ENCODE measurements around the gene MGME1. TPM values are rescaled to one million over a fixed set of nuclear protein-coding genes. Genes with fewer than 3 reads are reported as not detected.

The MGME1 gene
- total RNA-seq, 4 donors from 2014 or later, result 7.8 to 23.0 (median 14.9) TPM

DNA sequence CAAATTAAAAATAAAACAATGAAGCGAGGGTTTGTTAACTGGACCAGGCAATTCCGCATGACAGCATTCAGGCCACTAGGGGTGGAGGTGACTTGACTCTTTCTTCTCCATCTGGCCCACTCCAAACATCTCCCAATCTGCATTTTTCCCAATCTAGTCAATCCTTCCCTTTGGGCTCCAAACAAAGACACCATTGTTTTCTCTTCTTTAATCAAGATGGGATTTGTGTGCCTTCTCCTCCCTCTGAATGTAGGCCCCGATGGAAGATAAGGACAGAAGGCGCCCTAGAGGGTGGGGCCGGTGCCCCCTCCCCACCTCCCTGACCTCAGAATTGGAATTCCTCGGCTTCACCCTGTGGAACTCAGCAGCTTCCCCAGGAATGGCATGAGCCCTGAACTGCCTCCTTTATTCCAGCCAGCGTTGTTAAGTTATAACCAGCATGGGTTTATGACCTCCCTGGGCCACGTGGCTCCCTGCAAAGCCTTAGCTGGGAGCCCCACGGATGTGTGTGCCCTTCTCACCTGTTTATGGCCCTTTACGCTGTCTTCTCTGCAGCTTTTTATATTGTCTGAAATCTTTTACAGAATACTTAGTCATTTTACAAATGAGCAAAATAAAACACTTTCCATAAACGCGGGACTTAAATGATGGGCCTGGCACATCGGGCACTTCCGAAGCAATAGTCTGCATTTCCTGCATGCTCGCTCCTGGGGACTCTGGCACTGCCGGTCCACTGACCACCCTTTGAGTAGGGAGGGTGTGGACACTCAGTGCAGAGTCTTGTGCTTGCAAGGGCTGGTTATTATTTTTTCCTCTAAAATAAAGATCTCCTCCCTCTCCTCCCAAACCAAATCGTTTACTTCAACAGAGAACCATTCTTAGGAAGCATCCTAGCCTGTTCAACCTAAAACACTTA is 64.4 kb downstream of the MGME1 start:
- TF ChIP-seq CTCF (IDR thresholded peaks at IDR 0.05; ENCODE audit: low read depth), result no peak

GRCh38 chr20:18034039-18034438 is 65.2 kb downstream of the MGME1 start:
- no peak for TF ChIP-seq CTCF (IDR thresholded peaks at IDR 0.05; ENCODE audit: low read depth)

DNA sequence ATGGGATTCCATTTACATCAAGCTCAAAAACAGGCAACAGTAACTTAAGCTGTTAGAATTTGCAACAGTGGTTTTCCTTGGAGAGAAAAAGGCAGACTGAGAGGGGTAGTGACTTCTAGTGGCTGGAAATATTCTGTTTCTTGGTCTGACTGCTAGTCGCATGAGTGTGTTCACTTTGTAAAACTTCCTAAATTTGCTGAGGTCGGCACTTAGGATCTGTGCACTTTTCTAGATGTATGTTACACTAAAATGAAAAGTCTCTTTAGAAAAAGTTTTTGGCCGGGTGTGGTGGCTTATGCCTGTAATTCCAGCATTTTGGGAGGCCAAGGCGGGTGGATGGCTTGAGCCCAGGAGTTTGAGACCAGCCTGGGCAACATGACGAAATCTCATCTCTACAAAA is 70.2 kb downstream of the MGME1 start:
- TF ChIP-seq CTCF (IDR thresholded peaks at IDR 0.05; ENCODE audit: low read depth), result no peak

Small RNA genes lying within 50 kb of the gene (small RNA-seq; reads per million reads assigned to genes)
- 187 reads per million, percentile 98 among the genes with 10 or more reads in this experiment for gene SNORD17

Other genes with a start within 250 kb of the MGME1 start
- gene SNX5, start 224 bp upstream of the MGME1 start, total RNA-seq, result 100 to 1,000 TPM; 114 to 169 (median 139) TPM
- not detected for gene OVOL2, start 88.9 kb downstream of the MGME1 start, total RNA-seq
- 10 to 100 TPM; 10.0 to 17.3 (median 12.4) TPM for gene KAT14, start 168.8 kb downstream of the MGME1 start, total RNA-seq
- gene PET117, start 168.8 kb downstream of the MGME1 start, total RNA-seq, result 10 to 100 TPM in 1 of 4 donors, 1 to 10 TPM in 3; 8.2 to 13.0 (median 9.5) TPM